ENCODE data around the gene TRAM1L1. TPM values are rescaled to one million over a fixed set of nuclear protein-coding genes. Genes with fewer than 3 reads are reported as not detected.

Gene TRAM1L1
- total RNA-seq (2014; rRNA removed) = 6.9 TPM in 2 replicates
- polyA plus RNA-seq (2012) = 2.1 TPM

GRCh38 chr4:117084866-117085701, at the start of gene TRAM1L1:
TRAM1L1 (minus strand) TSS chr4:117085576; CDS start chr4:117085393, 183 bp downstream.
- peak; percentile 85 for DNase-seq (ENCODE audit: low read depth)

DNA sequence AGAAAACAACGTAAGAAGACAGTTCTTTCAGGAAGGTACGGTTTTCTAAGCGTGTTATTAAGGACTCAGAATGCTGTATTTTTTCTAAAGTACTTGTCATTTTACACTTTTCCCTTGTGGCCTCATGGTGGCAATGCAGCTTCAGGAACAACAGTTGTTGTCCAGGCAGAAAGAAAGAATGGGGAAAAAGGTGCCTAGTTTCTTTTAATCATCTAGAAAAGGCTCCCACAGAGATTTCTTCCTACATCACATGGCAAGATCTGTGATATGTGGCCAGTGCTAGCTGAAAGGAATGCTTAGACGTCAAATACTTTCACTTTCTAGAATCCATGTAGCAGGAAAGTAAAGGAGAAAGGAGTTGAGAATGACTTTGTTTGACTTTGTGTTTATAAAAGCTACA, 49.0 kb upstream of the TRAM1L1 start:
- peak; percentile 83 for DNase-seq (ENCODE audit: low read depth)

DNA sequence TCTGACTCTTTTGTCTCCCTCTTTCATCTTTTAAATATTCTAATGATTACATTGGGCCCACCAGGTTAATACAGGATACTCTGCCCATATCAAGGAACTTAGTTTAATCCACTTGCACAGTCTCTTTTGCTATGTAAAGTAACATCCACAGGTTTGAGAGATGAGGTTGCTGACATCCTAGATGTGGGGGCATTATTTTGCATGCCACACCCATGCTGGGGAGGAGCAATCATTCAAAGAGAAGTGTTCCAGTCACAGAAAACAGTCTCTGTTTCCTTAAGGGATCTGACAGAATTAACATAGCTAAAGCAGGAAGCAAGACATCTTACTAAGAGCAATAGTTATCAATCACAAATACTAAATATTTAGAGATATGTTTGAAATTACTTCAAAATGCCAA, 11.5 kb upstream of the TRAM1L1 start:
- no peak for DNase-seq (ENCODE audit: low read depth)

- no peak for DNase-seq (ENCODE audit: low read depth)
Measured at GRCh38 chr4:117096462-117096861, 11.1 kb upstream of the TRAM1L1 start.

DNA sequence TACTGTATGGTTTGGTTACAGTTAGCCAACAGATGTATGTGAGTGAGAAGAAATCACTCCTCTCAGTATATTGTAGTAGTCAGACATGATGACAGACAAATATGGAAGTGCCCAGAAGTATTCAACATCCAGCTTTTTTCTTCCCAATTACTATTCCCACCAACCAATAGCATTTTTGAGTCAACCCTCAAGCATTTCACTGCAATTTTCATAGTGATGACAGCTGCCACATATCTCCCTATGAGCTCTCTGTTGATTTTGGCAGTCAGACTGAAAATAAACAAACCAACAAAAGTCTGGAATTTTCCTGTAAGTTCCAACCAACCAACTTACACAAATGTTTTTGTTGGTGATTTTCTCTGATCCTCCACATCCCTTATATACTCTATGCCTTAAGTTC, 8.2 kb upstream of the TRAM1L1 start:
- DNase-seq (ENCODE audit: low read depth) = peak; percentile 87

- DNase-seq (ENCODE audit: low read depth) = no peak
Measured at GRCh38 chr4:117077760-117078159, 7.6 kb downstream of the TRAM1L1 start.

GRCh38 chr4:117068120-117068519, 17.3 kb downstream of the TRAM1L1 start:
- no peak for DNase-seq (ENCODE audit: low read depth)

GRCh38 chr4:117063961-117064696, 21.2 kb downstream of the TRAM1L1 start:
- peak; percentile 8 for DNase-seq (ENCODE audit: low read depth)

GRCh38 chr4:117042962-117043361, 42.4 kb downstream of the TRAM1L1 start:
- no peak for DNase-seq (ENCODE audit: low read depth)

All from LHCN-M2 (cell line).